GM18505 (cell line): ENCODE results near the gene STAC.
"Not testable (repeated sequence)": the region's sequence is repeated elsewhere in the genome, so short reads cannot be mapped to it uniquely, and the experiment has no call there.

Source experiments
- ATAC-seq: cut with Tn5 transposase; IDR thresholded peaks from one replicate; pipeline ENCODE4 v1.9.1; 2021; ENCODE audit not compliant: unreplicated experiment
- POLR2A ChIP-seq: IDR thresholded peaks from 4 replicates; pipeline ENCODE4 v1.6.1; 2011; ENCODE audit warnings: borderline replicate concordance; ENCODE audit not compliant: insufficient read depth, insufficient read length; ENCODE audit errors: extremely low read depth

STAC gene

DNA sequence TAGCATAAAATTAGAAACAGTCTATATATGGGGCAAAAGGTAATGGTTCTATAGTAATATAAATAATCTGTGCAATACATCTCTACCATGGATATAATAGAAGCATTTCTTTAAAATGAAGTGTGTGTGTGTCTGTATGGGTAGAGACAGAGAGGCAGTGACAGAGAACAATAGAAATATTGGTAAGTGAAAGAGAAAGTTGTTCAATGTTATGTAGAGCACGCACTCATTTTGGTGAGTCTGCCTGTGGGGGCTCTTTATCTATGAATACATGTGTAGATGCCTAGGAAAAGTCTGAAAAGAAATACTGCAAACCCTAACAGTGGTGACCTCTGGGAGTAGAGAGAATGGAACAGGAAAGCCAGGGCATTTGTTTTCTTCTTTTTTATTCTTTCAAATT is 182.6 kb downstream of the STAC start:
- TF ChIP-seq POLR2A, result no peak
- no peak for ATAC-seq

DNA sequence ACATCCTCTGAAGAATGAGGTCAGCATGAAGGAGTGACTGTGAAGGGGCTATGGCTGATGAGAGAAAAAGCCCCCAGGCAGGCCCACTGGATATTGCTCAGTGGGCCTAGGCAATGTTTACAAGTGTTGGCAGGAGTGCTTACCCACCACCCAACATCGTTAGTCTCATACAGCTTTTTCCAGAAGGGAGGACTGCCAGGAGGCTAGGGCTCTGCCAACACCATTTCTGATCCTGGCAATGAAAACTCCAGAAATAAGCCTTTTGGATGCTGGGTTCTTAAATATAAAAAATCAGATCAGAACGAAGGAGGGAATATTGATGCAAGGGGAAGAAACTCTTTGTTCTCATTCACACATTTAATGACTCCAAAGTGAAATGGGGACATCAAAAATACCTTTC is 194.9 kb downstream of the STAC start:
- TF ChIP-seq POLR2A, result no peak
- no peak for ATAC-seq

DNA sequence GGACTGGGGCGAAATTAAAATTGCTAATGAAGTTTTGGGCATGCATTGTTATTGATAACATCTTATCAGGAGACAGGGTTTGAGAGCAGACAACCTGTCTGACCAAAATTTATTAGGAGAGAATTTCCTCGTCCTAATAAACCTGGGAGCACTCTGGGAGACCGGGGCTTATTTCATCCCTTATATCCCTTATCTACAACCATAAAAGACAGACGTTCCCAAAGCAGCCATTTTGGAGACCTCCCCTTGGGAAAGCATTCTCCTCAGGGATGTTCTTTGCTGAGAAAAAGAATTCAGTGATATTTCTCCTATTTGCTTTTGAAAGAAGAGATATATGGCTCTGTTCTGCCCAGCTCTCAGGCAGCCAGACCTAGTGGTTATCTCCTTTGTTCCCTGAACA is 198.1 kb downstream of the STAC start:
- ATAC-seq, result not testable (repeated sequence)

DNA sequence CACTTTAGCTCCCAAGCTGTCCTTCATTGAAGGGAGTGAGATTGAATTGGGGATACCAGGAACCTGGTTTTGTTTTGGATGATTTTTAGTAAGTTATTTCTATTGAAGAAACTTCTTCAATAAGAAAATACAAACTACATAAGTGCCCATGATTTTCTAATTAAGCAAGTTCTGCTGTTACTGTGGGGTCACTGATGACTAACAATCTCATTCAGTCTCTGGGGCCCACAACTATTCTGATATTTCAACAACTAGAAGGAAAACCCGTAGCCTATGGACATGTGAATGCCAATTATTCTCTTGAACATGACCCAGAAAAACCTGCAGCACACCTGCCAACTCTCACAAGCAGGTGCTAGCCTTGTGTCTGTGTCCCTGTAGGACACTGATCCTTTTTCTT is 199.4 kb downstream of the STAC start:
- no peak for TF ChIP-seq POLR2A
- no peak for ATAC-seq

DNA sequence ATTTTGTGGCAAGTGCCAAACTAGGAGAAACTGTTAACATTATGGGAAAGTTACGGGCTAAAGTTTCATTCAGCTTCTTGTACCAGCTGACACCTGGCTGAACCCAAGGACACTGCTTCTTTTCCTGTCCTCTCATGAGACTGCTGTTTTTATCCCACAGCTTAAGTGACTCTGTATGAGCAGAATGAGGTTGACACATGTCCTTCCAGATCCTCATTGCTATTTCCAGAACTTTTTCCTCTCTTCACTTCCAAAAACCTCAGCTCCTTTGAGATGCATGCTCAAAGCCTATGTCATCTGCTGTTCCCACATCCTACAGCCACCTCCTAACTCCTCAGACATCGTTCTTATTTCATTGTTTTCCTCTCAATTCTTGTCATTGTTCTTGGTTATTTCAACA is 200.4 kb downstream of the STAC start:
- TF ChIP-seq POLR2A, result no peak
- no peak for ATAC-seq

DNA sequence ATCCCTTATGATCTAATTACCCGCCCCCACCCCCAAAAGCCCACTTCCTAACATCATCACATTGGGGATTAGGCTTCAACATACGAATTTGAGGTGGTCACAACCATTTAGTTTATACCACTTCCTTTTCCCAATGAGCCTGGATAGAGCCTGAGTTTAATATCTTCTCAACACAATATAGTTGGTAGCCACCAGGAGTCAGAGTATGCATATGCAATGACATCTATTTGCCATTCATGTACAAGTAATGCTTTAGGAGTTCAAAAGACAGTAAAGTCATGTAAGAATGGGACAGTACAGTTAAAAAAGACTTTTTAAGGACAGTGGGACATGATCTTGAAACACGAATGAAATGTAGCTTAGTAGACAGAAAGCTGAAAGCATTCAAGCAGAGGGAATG is 211.7 kb downstream of the STAC start:
- ATAC-seq, result no peak
- no peak for TF ChIP-seq POLR2A

DNA sequence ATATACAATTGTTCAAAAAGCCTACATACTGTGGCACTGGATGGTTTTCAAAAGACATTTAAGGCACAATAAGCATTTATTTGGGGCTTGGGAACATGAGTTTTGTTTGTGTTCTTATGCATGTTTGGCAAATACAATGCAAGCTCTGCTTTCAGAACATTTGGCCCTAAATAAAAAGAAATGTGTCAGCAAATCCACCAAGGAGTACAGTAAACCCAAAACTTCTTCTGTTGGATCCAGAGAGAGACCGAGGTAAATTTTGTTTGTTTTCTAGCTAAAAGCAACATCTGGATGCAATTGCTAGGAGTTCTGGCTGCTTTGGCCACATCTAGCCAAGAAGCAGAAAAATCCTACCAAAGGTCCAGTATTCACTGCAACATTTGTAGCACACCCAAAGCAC is 215.2 kb downstream of the STAC start:
- no peak for TF ChIP-seq POLR2A
- no peak for ATAC-seq

DNA sequence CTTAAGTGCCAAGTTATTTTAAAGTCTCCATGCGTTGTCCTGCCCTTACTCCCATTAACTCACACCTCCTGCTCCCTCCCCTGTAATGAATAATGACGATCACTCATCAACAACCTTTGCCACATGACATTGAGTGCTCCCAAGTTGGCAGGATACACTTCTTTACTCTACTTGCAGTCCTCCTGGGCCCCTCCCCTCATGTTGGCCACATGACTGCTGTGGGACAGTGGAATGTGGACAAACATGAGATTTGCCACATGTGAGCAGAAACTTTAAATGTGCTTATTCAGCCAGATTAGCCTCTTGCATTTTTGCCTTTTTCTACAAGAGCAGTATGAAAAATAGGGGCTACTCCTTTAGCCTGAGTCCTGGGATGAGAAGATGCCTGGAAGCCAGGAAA is 216.1 kb downstream of the STAC start:
- TF ChIP-seq POLR2A, result no peak
- ATAC-seq, result no peak

DNA sequence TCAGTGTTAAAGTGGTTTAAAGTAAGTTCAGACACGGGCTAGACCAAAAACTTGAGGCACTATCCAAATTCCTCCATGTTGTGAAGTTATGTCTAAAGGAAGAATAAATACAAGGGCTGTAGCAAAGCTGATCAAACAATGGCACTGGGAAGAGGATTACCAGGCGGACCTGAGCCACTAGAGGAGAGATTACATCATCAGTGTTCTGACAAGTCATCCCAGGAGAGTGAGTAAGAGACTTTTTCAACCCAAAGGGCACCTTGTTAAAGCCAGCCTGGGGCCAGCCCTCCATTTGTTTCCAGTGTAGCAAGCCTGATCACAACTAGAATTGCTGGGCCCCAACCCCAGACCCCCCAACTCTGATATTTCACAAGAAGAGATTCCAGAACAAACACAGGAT is 217.1 kb downstream of the STAC start:
- ATAC-seq, result no peak
- TF ChIP-seq POLR2A, result no peak
